ENCODE measurements around the gene EPHA2. TPM values are rescaled to one million over a fixed set of nuclear protein-coding genes. Genes with fewer than 3 reads are reported as not detected.

EPHA2 gene
- total RNA-seq, 2 donors from 2014 or later = 19.5 to 26.7 TPM

DNA sequence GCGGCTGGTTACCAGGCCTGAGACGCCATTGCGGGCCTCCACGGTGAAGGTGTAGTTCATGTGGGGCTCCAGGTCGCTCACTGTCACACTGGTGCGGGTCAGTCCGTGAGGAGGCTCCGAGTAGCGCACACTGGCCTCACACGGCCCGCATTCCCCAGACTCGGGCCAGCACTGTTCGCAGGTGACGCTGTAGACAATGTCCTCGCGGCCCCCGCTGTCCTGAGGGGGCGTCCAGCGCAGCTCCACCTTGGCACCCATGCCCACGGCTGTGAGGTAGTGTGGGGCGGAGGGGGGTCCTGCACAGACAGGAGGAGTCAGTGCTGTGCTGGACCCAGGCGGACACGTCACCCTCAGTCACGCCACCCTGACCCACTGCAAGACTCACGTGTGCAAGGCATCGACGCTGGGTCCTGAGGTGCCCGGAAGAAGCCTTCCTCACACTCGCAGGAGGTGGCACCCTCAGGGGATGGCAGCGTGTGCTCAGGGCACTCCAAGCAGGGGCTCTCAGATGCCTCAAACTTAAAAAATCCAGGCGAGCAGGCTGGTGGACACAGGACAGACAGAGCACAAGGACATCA is 17.9 kb downstream of the EPHA2 start:
- peaks cover 5 to 6% of the 10 kb centered on the region in 2 donors for H3K36me3 ChIP-seq (replicated peaks in 1 of 2; ENCODE audit: insufficient read depth in 1 of 2, low read depth in 2 of 2)
- no peak overlapping the region for H3K4me3 ChIP-seq
- H3K27ac ChIP-seq = no peak overlapping the region
- TF ChIP-seq POLR2A (IDR thresholded peaks at IDR 0.05) = no peak
- TF ChIP-seq, protein P1, sequence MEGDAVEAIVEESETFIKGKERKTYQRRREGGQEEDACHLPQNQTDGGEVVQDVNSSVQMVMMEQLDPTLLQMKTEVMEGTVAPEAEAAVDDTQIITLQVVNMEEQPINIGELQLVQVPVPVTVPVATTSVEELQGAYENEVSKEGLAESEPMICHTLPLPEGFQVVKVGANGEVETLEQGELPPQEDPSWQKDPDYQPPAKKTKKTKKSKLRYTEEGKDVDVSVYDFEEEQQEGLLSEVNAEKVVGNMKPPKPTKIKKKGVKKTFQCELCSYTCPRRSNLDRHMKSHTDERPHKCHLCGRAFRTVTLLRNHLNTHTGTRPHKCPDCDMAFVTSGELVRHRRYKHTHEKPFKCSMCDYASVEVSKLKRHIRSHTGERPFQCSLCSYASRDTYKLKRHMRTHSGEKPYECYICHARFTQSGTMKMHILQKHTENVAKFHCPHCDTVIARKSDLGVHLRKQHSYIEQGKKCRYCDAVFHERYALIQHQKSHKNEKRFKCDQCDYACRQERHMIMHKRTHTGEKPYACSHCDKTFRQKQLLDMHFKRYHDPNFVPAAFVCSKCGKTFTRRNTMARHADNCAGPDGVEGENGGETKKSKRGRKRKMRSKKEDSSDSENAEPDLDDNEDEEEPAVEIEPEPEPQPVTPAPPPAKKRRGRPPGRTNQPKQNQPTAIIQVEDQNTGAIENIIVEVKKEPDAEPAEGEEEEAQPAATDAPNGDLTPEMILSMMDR (IDR thresholded peaks at IDR 0.05) = no peak
- DNase-seq = no peak
- intact Hi-C loops (cut with DNase I) = no loop called here
- H3K4me1 ChIP-seq = peaks cover 20% of the 10 kb centered on the region
- WGBS, 2 donors = 91 to 94% methylated on average over 8 to 30 of the region's 31 CpGs
- no peaks in the 10 kb centered on the region for H3K27me3 ChIP-seq
- H3K9me3 ChIP-seq = no peaks in the 10 kb centered on the region
- ATAC-seq = no peak

DNA sequence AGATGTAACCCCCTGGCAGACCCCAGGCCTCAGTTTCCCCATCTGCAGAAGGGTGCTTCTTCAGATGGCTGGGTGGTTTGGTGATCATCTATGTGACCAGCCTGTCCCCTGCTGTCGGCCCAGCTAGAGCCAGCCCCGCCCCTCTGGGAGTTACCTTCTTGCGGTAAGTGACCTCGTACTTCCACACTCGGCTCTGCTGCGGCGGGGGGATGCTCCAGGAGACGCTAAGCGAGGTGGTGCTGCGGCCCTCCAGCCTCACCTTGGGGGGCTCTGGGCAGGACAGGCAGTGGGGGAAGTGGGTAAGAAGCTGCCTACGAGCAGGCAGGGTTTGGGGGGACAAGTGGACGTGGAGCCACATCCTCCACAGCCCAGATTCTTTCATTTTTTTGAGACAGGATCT is 20.4 kb downstream of the EPHA2 start:
- intact Hi-C loops (cut with DNase I) = no loop called here
- WGBS, 2 donors = 85% methylated on average over 12 of the region's 12 CpGs; no CpG with 5 or more reads in 1 of the 2 donors
- H3K36me3 ChIP-seq (replicated peaks in 1 of 2; ENCODE audit: insufficient read depth in 1 of 2, low read depth in 2 of 2) = peaks cover 8 to 15% of the 10 kb centered on the region in 2 donors
- no peaks in the 10 kb centered on the region for H3K27me3 ChIP-seq
- H3K27ac ChIP-seq = no peak overlapping the region
- no peak for DNase-seq
- TF ChIP-seq POLR2A (IDR thresholded peaks at IDR 0.05) = no peak
- TF ChIP-seq, protein P1 (IDR thresholded peaks at IDR 0.05) = no peak
- no peak overlapping the region for H3K4me3 ChIP-seq
- peaks cover 11% of the 10 kb centered on the region for H3K4me1 ChIP-seq
- no peak for ATAC-seq
- H3K9me3 ChIP-seq = no peaks in the 10 kb centered on the region

DNA sequence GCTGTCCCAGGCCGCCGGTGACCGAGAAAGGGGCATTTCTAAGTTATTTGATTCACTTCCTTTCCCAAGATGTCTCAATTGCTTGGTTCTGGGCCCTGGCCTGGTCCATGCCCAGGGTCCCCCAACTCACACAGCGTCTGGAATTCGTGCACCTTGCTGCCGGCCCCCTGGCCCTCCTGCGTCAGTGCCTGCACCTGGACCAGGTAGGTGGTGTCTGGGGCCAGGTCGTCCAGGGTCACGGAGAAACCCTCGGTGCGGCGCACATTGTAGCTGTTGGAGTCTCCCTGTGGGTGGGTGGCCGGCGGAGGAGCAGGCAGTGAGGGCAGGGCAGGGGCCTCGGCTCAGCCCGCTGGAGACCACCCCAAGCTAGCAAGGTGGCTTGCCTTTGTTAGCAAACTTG is 21.0 kb downstream of the EPHA2 start:
- peaks cover 8 to 16% of the 10 kb centered on the region in 2 donors for H3K36me3 ChIP-seq (replicated peaks in 1 of 2; ENCODE audit: insufficient read depth in 1 of 2, low read depth in 2 of 2)
- H3K27me3 ChIP-seq = no peaks in the 10 kb centered on the region
- 90 to 100% methylated on average over 5 to 16 of the region's 16 CpGs for WGBS, 2 donors
- no peaks in the 10 kb centered on the region for H3K9me3 ChIP-seq
- H3K4me3 ChIP-seq = no peak overlapping the region
- DNase-seq (no peak), ATAC-seq (no peak)
- peaks cover 6% of the 10 kb centered on the region for H3K4me1 ChIP-seq
- intact Hi-C loops (cut with DNase I) = no loop called here
- TF ChIP-seq, protein P1 (IDR thresholded peaks at IDR 0.05) = no peak
- TF ChIP-seq POLR2A (IDR thresholded peaks at IDR 0.05) = no peak
- no peak overlapping the region for H3K27ac ChIP-seq

DNA sequence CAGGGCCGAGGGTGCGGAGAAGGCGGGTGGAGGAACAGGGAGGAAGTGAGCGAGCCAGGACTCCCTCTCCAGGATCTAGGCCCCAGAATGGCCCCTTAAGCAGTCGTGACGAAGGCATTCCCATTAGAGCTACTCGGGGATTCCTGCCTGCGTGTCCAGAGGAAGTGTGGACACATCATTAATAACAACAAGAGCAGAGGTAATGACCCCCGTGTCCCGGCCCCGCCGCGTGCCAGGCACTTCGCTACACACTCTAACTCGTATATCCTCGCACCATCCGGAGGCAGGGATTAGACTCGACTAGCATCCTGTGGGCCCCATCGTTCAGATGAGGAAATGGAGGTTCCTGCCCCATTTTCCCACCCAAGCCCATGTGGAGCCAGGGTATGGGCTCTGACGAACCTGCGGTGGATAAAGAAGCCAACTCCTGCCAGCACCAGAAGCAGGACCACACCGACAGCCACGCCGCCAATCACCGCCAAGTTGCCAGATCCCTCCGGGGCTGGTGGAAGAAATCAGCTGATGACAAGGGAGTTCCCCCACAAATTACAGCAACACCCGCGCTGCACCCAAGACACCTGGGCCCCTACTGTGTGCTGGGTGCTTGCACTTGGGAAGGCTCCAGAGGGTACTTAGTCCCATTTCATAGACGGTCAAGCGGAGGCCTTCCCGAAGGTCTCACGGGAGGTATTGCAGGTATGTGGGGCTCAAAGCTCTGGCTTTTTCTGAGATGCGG is 21.6 kb downstream of the EPHA2 start:
- no peaks in the 10 kb centered on the region for H3K9me3 ChIP-seq
- peaks cover 6% of the 10 kb centered on the region for H3K4me1 ChIP-seq
- DNase-seq (no peak), ATAC-seq (no peak)
- 87 to 89% methylated on average over 21 to 33 of the region's 33 CpGs for WGBS, 2 donors
- TF ChIP-seq, protein P1 (IDR thresholded peaks at IDR 0.05) = no peak
- TF ChIP-seq POLR2A (IDR thresholded peaks at IDR 0.05) = no peak
- no peak overlapping the region for H3K27ac ChIP-seq
- H3K27me3 ChIP-seq = no peaks in the 10 kb centered on the region
- H3K36me3 ChIP-seq (replicated peaks in 1 of 2; ENCODE audit: insufficient read depth in 1 of 2, low read depth in 2 of 2) = peaks cover 12 to 16% of the 10 kb centered on the region in 2 donors
- intact Hi-C loops (cut with DNase I) = no loop called here
- no peak overlapping the region for H3K4me3 ChIP-seq

All from body of pancreas (tissue), 4 donors.